B cell (primary cell): Measurements from ENCODE around the gene RAPGEF6. TPM values are rescaled to one million over a fixed set of nuclear protein-coding genes. Genes with fewer than 3 reads are reported as not detected.

Source experiments
- ATAC-seq: fragments of 200-7000 bp; cut with Tn5 transposase; one replicate; pipeline ENCODE4 v1.10.0; 2021; ENCODE audit warnings: low read depth, mild to moderate bottlenecking, moderate number of reproducible peaks, moderate library complexity
- CTCF ChIA-PET: fragments of 350-600 bp; sonication (Branson Sonifier 250); formaldehyde crosslinking; loops from one replicate; lab custom pipeline; 2021; ENCODE audit warnings: antibody characterized with exemption, inconsistent platforms; lab: Charles Lee
- POLR2A ChIA-PET: fragments of 350-600 bp; sonication (Branson Sonifier 250); formaldehyde crosslinking; loops from one replicate; lab custom pipeline; 2021; ENCODE audit warnings: antibody characterized with exemption; lab: Charles Lee
- DNase-seq: peaks from one replicate; pipeline ENCODE4 v3.0.0; 2013
- H2AFZ ChIP-seq: 2 replicates; pipeline ENCODE4 v1.6.1; 2012; ENCODE audit warnings: mild to moderate bottlenecking, low read depth, low read length; ENCODE audit not compliant: insufficient read depth, poor library complexity, severe bottlenecking
- H3K27ac ChIP-seq, 2 donors: 1 replicate in 1 of 2; 2 replicates in 1 of 2; pipeline ENCODE4 v1.5.1; 2012 to 2013; ENCODE audit warnings: low read length in 2 of 2, mild to moderate bottlenecking in 2 of 2, moderate library complexity in 1 of 2
- H3K27me3 ChIP-seq, 4 experiments: fragments of 200-600 bp in 1 of 4; sonication (generic) in 1 of 4; replicated peaks in 1 of 4; 1 replicate in 2 of 4; 2 replicates in 2 of 4; pipeline versions ENCODE4 v1.6.1 to v1.7.0; 2013 to 2016; ENCODE audit warnings: low read length in 3 of 4, mild to moderate bottlenecking in 2 of 4, mixed read lengths in 1 of 4, moderate library complexity in 1 of 4; ENCODE audit not compliant: insufficient read depth in 4 of 4, control insufficient read depth in 3 of 4; ENCODE audit errors: control extremely low read depth in 1 of 4
- H3K36me3 ChIP-seq, 2 experiments: replicated peaks in 1 of 2; 1 replicate in 1 of 2; 2 replicates in 1 of 2; pipeline versions ENCODE4 v1.6.1 to v1.7.1; 2013; ENCODE audit warnings: low read length in 1 of 2; ENCODE audit not compliant: insufficient read depth in 2 of 2, control insufficient read depth in 1 of 2; ENCODE audit errors: control extremely low read depth in 1 of 2, extremely low read depth in 1 of 2
- H3K4me1 ChIP-seq, 2 donors: fragments of 200-600 bp in 1 of 2; sonication (generic) in 1 of 2; 1 replicate in 1 of 2; 2 replicates in 1 of 2; pipeline versions ENCODE4 v1.5.1 to v1.6.1; 2013 to 2017; ENCODE audit warnings: low read length in 2 of 2; ENCODE audit not compliant: control insufficient read depth in 2 of 2, insufficient read depth in 2 of 2
- H3K4me2 ChIP-seq: replicated peaks from 2 replicates; pipeline ENCODE3; 2012; ENCODE audit warnings: mild to moderate bottlenecking, low read depth, low read length; ENCODE audit not compliant: poor library complexity, severe bottlenecking
- H3K4me3 ChIP-seq, 5 experiments: fragments of 200-600 bp in 1 of 5; sonication (generic) in 1 of 5; 1 replicate in 3 of 5; 2 replicates in 2 of 5; pipeline versions ENCODE4 v1.5.1 to v1.7.0; 2011 to 2016; ENCODE audit warnings: low read length in 4 of 5, mild to moderate bottlenecking in 4 of 5, low read depth in 2 of 5, control low read depth in 1 of 5, moderate library complexity in 1 of 5; ENCODE audit not compliant: insufficient read depth in 1 of 5; ENCODE audit errors: control extremely low read depth in 1 of 5, extremely low read depth in 1 of 5
- H3K79me2 ChIP-seq: fragments of 200-600 bp; sonication (generic); one replicate; pipeline ENCODE4 v1.6.0; 2016; ENCODE audit warnings: low read length; ENCODE audit not compliant: control insufficient read depth, insufficient read depth
- H3K9ac ChIP-seq: fragments of 200-600 bp; sonication (generic); 2 replicates; pipeline ENCODE4 v1.6.1; 2017; ENCODE audit warnings: mild to moderate bottlenecking, low read length, moderate library complexity
- H3K9me3 ChIP-seq, 3 donors: one replicate each; pipeline versions ENCODE4 v1.6.1 to v1.7.1; 2013; ENCODE audit warnings: low read length in 2 of 3; ENCODE audit not compliant: control insufficient read depth in 2 of 3, insufficient read depth in 1 of 3; ENCODE audit errors: control extremely low read depth in 1 of 3
- H4K20me1 ChIP-seq: 2 replicates; pipeline ENCODE4 v1.6.0; 2012; ENCODE audit warnings: mild to moderate bottlenecking, low read length; ENCODE audit not compliant: insufficient read depth, control insufficient read depth, poor library complexity, severe bottlenecking
- H3K27ac Mint-ChIP-seq: one replicate; pipeline ENCODE4 v1.8.0; 2021; ENCODE audit warnings: mixed read lengths
- H3K27me3 Mint-ChIP-seq: one replicate; pipeline ENCODE4 v1.8.0; 2021; ENCODE audit warnings: mixed read lengths
- H3K4me1 Mint-ChIP-seq: one replicate; pipeline ENCODE4 v1.8.0; 2021; ENCODE audit warnings: mixed read lengths
- H3K4me3 Mint-ChIP-seq: one replicate; pipeline ENCODE4 v1.8.0; 2021; ENCODE audit warnings: mixed read lengths
- H3K9me3 Mint-ChIP-seq: one replicate; pipeline ENCODE4 v1.8.0; 2022; ENCODE audit warnings: mixed read lengths; ENCODE audit not compliant: insufficient read depth
- CTCF ChIP-seq: fragments of 200-600 bp; IDR thresholded peaks from one replicate; pipeline ENCODE4 v1.8.0; 2022; ENCODE audit warnings: antibody characterized with exemption, mild to moderate bottlenecking
- EZH2 ChIP-seq: IDR thresholded peaks from 2 replicates; pipeline ENCODE4 v1.6.1; 2012; ENCODE audit warnings: borderline replicate concordance, low read depth, mild to moderate bottlenecking, moderate library complexity, low read length; ENCODE audit not compliant: insufficient read depth, poor library complexity, severe bottlenecking
- WGBS: methylation state at CpG from one replicate; pipeline ENCODE4 v1.1.5; 2013; ENCODE audit warnings: missing lambda C conversion rate; ENCODE audit not compliant: insufficient coverage; 5-methylcytosine and 5-hydroxymethylcytosine counted together
- intact Hi-C: fragments of 100-400 bp; cut with micrococcal nuclease; formaldehyde crosslinking; loops from one replicate; pipeline ENCODE4 v1.10.0; 2022
- polyA plus RNA-seq: library from polyadenylated mRNA; depleted of rRNA; stranded (reverse); fragments of >200 nt; gene quantifications from 2 replicates; pipeline ENCODE4 v1.2.3, GENCODE V29; 2012
- total RNA-seq, 2 donors: library from RNA; stranded (reverse); fragments of 120-200 nt in 1 of 2; gene quantifications; 1 replicate in 1 of 2; 2 replicates in 1 of 2; pipeline versions ENCODE4 v1.2.3 to v1.2.4, GENCODE V29; 2013 to 2022

Gene RAPGEF6
- total and polyA plus RNA-seq, 2 donors (not counting 1 experiment from before 2014, with no cell fraction given), result 9.8 to 56.2 TPM

- ATAC-seq (no peak), DNase-seq (no peak)
- Histone ChIP-seq H3K4me1 (no peaks in the 10 kb centered on the region), H3K9ac (no peak overlapping the region), H3K4me3 (no peak overlapping the region), H3K79me2 (no peaks in the 10 kb centered on the region), H3K27ac (no peak overlapping the region), H3K27me3 (no peaks in the 10 kb centered on the region), H3K9me3 (no peaks in the 10 kb centered on the region), H2AFZ (no peak overlapping the region), H4K20me1 (no peaks in the 10 kb centered on the region), H3K4me2 (no peak overlapping the region), H3K36me3 (peaks cover 12 to 33% of the 10 kb centered on the region in 2 experiments)
- Mint-ChIP-seq H3K9me3 (no peaks in the 10 kb centered on the region), H3K4me3 (no peak overlapping the region), H3K27ac (no peak overlapping the region), H3K27me3 (no peaks in the 10 kb centered on the region), H3K4me1 (peaks cover 7% of the 10 kb centered on the region)
- intact Hi-C loops, result no loop called here
- ChIA-PET POLR2A (no interaction called here), CTCF (no interaction called here)
- no peak for TF ChIP-seq EZH2
- no peak for TF ChIP-seq CTCF
Observed at GRCh38 chr5:131459216-131459615, 175.8 kb downstream of the RAPGEF6 start.

- no peaks in the 10 kb centered on the region for H3K4me1 Mint-ChIP-seq
- H3K4me3 Mint-ChIP-seq, result no peak overlapping the region
- peaks cover 18 to 45% of the 10 kb centered on the region in 2 experiments for H3K36me3 ChIP-seq
Observed at GRCh38 chr5:131457193-131457592, 177.8 kb downstream of the RAPGEF6 start.

More at GRCh38 chr5:131457193-131457592, 177.8 kb downstream of the RAPGEF6 start:
- Histone ChIP-seq H2AFZ (no peak overlapping the region), H3K9me3 (no peaks in the 10 kb centered on the region), H4K20me1 (no peaks in the 10 kb centered on the region), H3K27me3 (no peaks in the 10 kb centered on the region), H3K4me2 (no peak overlapping the region), H3K79me2 (no peaks in the 10 kb centered on the region), H3K4me1 (no peaks in the 10 kb centered on the region), H3K9ac (no peak overlapping the region), H3K27ac (no peak overlapping the region), H3K4me3 (no peak overlapping the region)
- Mint-ChIP-seq H3K9me3 (no peaks in the 10 kb centered on the region), H3K27me3 (no peaks in the 10 kb centered on the region), H3K27ac (no peak overlapping the region)
- TF ChIP-seq EZH2 (no peak), CTCF (no peak)
- DNase-seq, result peak; percentile 3
- WGBS, result 100% methylated on average over 1 of the region's 1 CpG
- ChIA-PET POLR2A (no interaction called here), CTCF (no interaction called here)
- ATAC-seq, result no peak
- intact Hi-C loops, result no loop called here
